SH-SY5Y (cell line): ENCODE results near the gene IL18BP.

Experiments used
- GATA2 ChIP-seq: IDR thresholded peaks from 2 replicates; pipeline ENCODE4 v1.6.1; 2011; ENCODE audit warnings: mild to moderate bottlenecking, low read depth, low read length
- GATA3 ChIP-seq: IDR thresholded peaks from 2 replicates; pipeline ENCODE4 v1.6.1; 2011; ENCODE audit warnings: low read depth, mild to moderate bottlenecking, low read length, moderate library complexity

DNA sequence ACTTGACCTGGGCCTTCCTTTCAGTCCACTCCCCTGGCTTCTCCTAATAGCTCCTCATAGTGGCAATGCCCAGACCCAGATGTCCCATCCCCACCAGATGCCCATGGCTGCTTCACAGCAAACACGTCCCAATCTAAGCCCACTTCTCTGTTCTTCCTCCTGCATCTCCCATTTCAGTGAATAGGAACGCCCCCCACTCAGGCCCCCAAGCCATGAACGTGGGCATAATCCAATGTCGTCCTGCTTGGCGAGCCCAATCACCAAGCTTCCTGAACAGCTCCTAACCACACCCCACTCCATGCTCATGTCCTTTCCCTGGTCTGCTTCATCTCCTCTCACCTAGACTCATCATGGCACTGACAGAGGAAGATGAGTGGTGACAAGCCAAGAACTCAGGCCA is 8.9 kb downstream of the IL18BP start:
- TF ChIP-seq GATA3, result no peak
- no peak for TF ChIP-seq GATA2
